Fibroblast of villous mesenchyme (primary cell): ENCODE data around the gene PPIL4. TPM values are rescaled to one million over a fixed set of nuclear protein-coding genes. Genes with fewer than 3 reads are reported as not detected.

Experiments
- DNase-seq: peaks from one replicate; pipeline ENCODE4 v3.0.0-alpha.2; 2010; ENCODE audit warnings: low read depth
- H3K4me3 ChIP-seq: 2 replicates; pipeline ENCODE4 v1.5.1; 2011; ENCODE audit warnings: low read depth, mild to moderate bottlenecking, low read length
- CTCF ChIP-seq: IDR thresholded peaks from 2 replicates; pipeline ENCODE4 v1.5.1; 2012; ENCODE audit warnings: low read depth, mild to moderate bottlenecking, low read length; ENCODE audit not compliant: insufficient read depth
- total RNA-seq: library from RNA; depleted of rRNA; stranded (reverse); fragments of >200 nt; gene quantifications from 2 replicates; pipeline ENCODE4 v1.2.3, GENCODE V29; 2012

The PPIL4 gene
- 24.2 and 40.6 TPM in 2 replicates for total RNA-seq

GRCh38 chr6:149545754-149546471 lies at the start of gene PPIL4:
PPIL4 (minus strand) TSS chr6:149546043; CDS start chr6:149546005, 38 bp downstream.
- peak; percentile 95 for DNase-seq
- TF ChIP-seq CTCF, result peak; percentile 89
- peak within 1 kb of the TSS; percentile 100 for H3K4me3 ChIP-seq

GRCh38 chr6:149593408-149593807 lies 47.6 kb upstream of the PPIL4 start:
- TF ChIP-seq CTCF, result no peak
- DNase-seq, result no peak
- no peak overlapping the region for H3K4me3 ChIP-seq

GRCh38 chr6:149592983-149593382 lies 47.1 kb upstream of the PPIL4 start:
- no peak overlapping the region for H3K4me3 ChIP-seq
- TF ChIP-seq CTCF, result no peak

GRCh38 chr6:149586149-149586548 lies 40.3 kb upstream of the PPIL4 start:
- TF ChIP-seq CTCF, result no peak
- H3K4me3 ChIP-seq, result no peak overlapping the region
- no peak for DNase-seq

More at GRCh38 chr6:149592983-149593382, 47.1 kb upstream of the PPIL4 start:
- DNase-seq, result no peak

- TF ChIP-seq CTCF, result no peak
- no peak for DNase-seq
- no peak overlapping the region for H3K4me3 ChIP-seq
Measured at GRCh38 chr6:149581349-149581748, 35.5 kb upstream of the PPIL4 start.

- H3K4me3 ChIP-seq, result no peak overlapping the region
- no peak for TF ChIP-seq CTCF
- DNase-seq, result no peak
Measured at GRCh38 chr6:149580880-149581279, 35.0 kb upstream of the PPIL4 start.

GRCh38 chr6:149567945-149568585 lies 22.2 kb upstream of the PPIL4 start:
- no peak overlapping the region for H3K4me3 ChIP-seq
- no peak for TF ChIP-seq CTCF
- DNase-seq, result no peak
